Fibroblast of peridontal ligament (primary cell): Measurements from ENCODE around the gene OR10T2.
"Not testable (repeated sequence)": the region's sequence is repeated elsewhere in the genome, so short reads cannot be mapped to it uniquely, and the experiment has no call there.

Experiments
- DNase-seq: peaks from one replicate; pipeline ENCODE4 v3.0.0-alpha.2; 2010; ENCODE audit errors: extremely low read depth

The OR10T2 gene, protein sequence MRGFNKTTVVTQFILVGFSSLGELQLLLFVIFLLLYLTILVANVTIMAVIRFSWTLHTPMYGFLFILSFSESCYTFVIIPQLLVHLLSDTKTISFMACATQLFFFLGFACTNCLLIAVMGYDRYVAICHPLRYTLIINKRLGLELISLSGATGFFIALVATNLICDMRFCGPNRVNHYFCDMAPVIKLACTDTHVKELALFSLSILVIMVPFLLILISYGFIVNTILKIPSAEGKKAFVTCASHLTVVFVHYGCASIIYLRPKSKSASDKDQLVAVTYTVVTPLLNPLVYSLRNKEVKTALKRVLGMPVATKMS

DNA sequence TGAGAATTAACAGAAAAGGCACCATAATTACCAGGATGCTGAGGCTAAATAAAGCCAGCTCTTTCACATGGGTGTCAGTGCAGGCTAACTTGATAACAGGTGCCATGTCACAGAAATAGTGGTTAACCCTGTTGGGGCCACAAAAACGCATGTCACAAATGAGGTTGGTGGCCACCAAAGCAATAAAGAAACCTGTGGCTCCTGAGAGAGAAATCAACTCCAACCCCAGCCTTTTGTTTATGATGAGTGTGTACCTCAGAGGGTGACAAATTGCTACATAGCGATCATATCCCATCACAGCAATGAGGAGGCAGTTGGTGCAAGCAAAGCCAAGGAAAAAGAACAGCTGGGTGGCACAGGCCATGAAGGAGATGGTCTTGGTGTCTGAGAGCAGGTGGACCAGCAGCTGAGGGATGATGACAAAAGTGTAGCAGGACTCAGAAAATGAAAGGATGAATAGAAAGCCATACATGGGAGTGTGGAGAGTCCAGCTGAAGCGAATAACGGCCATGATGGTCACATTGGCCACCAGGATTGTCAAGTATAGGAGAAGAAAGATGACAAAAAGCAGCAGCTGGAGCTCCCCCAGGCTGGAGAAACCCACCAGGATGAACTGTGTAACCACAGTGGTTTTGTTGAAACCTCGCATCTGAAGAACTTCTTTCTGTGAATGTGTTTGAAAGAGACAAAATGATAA, at the start of gene OR10T2:
TSS of gene OR10T2 (minus strand) at position 649 of the 697 bp plus-strand sequence. CDS start at position 649, 0 bp downstream.
- no peak for DNase-seq

DNA sequence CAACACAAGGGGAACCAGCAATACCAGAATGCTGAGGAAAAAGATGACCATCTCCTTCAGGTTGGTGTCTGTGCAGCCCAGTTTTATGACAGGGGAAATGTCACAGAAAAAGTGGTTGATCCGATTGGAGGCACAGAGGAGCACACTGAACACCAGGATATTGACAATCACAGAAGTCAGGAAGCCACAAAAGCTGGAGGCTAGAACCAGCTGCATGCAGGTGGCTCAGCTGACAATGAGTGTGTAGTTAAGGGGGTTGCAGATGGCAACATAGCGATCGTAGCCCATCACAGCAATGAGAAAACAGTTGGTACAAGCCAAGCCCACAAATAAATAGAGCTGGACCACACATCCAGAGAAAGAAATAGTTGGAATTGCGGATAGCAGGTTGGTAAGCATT, 46.1 kb upstream of the OR10T2 start:
- DNase-seq = no peak

DNA sequence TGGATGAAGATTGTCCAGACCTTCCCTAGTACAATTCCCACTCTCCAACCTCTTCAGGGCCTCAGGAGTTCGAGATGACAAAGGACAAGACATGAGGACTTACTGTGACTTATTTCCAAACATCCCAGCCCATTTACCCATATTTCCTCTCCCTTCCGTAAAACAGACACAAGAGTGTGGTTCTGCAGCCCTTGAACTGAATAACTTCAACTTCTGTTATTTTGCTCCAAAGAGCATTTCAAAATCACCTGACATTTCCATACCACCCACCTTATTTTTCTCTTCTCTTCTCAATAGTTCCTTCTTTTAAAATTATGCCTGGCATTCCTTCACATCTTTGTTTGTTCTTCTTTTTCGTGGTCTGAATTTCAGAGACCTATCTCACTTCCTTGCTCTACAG, 35.5 kb upstream of the OR10T2 start:
- no peak for DNase-seq

DNA sequence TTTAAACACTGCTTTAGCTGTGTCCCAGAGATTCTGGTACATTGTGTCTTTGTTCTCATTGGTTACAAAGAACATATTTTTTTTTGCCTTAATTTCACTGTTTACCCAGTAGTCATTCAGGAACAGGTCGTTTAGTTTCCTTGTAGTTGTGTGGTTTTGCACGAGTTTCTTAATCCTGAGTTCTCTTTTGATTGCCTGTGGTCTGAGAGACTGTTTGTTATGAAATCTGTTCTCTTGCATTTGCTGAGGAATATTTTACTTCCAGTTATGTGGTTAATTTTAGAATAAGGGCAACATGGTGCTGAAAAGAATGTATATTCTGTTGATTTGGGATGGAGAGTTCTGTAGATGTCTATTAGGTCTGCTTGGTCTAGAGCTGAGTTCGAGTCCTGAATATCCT, 30.9 kb upstream of the OR10T2 start:
- not testable (repeated sequence) for DNase-seq

DNA sequence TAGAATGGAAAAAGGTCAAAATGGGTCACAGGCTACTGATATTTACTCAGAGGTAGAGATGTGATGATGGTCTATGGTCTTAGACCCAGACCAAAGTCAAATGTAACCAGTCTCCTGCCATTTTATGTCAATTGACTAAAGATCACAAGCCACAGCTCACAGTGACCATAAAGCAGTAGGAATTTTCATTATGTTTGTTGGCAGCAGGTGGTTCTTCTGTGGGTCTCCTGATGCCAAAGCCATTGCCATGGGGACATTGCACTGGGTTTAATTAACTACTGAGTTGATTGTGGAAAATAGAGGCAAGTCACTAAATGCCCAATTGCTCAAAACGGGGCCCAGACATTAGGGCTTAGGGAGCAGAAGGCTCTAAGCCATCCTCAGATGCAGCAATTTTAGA, 26.9 kb upstream of the OR10T2 start, which contains the start of gene OR10K2:
TSS of gene OR10K2 (minus strand) at position 101 of the 400 bp plus-strand sequence. CDS start 5,371 bp downstream, outside the sequence.
- DNase-seq = no peak

DNA sequence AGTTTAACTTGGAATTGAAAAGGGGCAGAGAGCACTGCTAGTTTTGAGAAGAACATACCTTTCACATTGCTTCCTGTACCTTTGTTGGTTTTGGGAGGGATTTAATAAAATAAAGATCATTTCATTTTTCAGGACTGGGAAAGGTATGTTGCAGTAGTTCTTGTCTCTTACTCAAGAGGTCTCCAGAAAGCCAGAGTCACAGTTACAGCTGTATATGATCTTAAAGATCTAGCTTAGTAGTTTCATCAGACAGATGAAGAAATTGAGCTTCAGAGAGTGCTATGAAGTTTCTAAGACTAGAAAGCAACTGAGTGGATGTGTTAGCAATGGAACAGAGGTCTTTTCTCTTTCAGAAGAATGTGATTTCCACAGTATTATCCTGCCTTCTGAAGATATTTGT, 25.8 kb upstream of the OR10T2 start:
- DNase-seq = no peak

DNA sequence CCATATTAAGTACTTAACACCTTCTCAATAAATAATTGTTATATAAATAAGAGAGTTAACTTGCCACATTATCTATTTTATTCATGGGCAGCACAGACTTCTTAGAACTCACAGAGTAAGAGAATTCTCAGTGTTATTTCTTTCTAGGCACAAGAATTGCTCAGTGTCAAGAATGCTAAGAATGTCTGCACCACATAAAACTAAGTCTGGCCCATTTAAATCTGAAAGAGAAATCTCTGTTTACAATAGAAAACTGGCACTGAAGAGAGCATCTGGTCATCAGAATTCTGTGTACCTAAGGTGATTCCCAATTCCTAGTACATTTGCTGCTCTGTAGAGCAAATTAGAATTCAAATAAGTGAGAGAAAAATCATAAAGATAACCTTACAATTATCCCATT, 22.9 kb upstream of the OR10T2 start:
- DNase-seq = no peak

DNA sequence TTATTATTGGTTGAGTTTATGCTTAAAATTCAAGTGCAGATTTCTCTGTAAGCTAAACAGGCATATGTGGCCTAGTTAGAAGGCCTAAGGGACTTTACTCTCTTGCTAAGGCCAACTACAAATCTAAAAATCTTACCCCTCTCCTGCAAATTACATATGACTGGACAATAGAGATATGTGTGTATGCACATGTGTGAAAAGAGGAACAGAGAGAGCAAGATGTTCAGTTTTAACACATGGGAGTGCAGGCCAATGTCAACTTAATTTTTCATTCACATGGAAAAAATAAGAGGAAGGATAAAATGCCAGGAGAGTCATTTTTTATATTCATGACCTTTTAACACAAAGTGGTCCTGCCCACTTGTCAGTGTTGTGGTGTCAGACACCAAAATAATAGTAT, 18.3 kb upstream of the OR10T2 start:
- no peak for DNase-seq

DNA sequence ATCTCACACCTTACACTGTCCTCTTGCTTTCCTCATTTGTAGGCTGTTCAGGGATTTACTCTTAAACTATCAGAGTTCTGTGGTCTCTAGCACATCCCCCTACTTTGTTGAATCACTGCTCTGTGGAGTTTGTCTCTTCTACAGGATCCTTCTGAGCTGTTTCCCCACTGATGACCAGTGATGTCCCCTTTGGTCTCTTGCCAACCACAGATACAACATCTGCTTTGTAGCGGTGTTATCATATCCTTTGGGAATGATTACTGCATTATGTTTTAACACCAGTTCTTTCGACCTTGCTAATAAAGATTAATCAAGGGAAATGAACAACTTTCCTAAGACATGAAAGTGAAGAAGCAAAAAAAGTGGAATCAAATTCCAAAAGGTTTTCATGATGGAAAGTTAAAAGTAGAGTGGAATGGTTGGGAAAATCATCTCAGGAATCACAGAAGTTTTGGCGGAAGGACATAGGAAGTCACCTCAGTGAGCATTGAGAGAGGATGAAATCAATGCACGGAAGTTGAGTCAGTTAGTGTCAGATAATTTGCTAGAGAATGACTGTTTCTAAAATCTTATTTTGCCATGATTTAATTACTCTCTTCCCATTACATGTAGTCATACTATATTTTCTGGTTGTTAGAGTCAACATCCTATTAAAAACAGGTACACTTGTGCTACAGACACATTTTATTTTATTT, 15.5 kb upstream of the OR10T2 start:
- no peak for DNase-seq

DNA sequence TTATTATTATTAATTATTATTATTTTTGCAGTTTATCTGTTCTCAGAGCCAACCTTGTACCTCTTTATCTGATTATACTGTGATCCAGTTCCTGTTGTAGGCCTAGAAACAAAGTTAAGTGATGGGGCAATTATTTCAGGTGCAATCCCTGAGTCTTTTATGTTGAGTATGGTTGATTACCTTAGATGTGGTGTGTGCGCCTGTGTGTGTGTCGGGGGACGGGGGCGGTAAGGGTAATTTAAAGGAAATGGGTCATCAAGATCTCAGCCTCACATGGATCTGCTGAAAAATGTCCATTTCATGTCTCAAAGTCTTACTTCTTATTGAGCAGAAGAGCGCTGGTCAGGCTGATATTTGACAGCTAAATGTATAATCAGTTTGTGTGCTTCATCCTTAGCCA, 7.8 kb upstream of the OR10T2 start:
- DNase-seq = no peak

DNA sequence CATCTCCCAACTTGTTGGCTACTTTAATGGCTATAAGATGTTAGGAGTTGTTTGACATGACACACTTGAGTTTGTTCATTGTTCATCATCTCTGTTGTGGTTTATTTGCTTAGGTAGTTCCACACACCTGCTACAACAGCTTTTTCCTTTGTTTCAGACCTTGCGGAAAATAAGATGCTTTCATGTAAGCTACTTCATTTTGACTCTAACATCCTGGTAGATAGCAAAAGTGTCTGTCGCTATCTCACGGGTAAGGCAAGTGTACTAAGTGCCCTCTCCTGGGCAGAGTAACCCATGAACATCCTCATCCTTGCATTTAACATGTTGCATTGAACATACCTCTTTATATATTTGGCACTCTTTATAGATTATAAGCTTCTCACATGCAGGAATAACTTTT, 1.6 kb upstream of the OR10T2 start:
- no peak for DNase-seq

DNA sequence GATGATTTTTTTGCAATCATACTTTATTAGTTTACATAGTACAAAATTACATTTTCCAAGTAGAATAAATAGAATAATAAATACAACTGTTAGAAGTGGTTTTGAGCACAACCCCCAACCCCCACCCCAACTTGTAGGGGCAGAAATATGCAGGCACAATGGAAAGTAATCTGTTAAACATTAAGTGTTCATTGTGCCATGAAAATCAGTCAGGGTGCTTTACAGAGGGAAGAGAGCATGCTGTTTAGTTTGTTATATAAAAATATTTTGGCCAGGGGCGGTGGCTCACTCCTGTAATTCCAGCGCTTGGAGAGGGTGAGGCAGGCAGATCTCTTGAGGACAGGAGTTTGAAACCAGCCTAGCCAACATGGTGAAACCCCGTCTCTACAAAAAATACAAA, 2.6 kb downstream of the OR10T2 start:
- no peak for DNase-seq

DNA sequence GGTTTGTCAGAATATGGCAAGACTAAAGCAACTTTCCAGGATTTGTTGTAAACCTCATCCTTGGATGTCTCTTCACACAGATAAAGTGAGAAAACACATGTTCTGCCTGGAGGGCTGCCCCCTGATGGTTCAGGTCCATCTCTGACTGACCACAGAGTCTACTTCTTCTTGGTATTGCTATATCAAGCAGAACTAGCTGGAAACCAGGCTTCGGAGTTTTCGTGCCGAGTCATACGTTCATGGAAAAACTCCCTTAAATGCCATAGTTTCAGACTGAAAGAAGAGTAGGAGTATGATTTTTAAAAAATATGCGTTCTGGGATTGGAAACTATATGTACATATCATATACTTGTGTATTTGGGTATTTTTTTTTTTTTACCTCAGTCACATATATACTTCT, 5.8 kb downstream of the OR10T2 start:
- no peak for DNase-seq

DNA sequence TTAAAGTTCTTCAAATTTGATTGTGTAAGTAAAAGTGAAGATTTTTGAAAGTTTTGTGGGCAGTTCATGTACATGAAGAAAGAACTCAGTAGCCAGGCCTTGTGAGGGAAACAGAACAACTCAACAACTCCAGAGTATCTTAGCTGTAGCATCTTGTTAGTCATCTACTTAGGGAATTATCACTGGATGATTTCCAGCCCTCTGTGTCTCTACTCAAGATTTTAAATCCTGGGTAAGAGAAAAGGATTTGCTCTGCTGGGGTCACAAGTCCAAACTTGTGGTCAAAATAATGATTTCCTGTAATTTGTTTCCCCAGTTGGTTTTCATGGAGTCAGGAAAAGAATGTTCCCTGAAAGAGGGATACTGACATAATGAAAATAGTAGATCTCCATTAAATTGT, 8.2 kb downstream of the OR10T2 start:
- DNase-seq = no peak

DNA sequence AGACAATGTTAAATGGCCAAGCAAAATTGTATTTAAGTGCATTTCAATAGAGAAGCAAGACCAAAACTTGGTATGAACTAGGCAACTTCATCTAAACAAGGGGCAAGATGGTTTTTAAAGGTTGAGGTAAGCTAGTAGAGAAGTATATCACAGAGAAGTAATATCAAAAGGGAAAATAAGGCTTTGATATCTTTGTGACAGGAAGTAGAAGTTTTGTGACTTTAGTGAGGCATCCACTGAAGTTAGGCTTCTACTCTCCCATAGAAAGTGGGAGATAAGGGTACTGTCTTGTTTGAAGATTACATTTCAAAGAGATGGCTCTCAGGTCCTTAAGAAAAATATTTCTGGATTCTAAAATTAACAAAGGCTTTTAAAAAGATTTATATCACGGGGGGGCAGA, 8.9 kb downstream of the OR10T2 start:
- no peak for DNase-seq

DNA sequence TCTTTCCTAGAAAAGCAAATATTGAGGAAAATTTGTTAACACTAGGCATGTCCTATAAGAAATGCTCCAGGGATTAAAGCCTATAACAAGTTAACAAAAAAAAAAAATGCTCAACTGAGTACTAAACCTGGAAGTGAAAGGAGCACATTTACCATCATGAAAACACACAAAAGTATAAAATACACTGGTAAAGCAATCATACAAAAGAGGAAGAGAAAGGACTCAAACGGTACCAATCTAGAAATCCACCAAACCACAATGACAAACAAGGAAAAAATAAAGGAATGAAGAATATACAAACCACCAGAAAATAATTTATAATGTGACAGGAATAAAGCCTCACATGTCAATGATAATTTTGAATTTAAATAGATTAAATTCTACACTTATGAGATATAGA, 24.4 kb downstream of the OR10T2 start:
- DNase-seq = no peak

DNA sequence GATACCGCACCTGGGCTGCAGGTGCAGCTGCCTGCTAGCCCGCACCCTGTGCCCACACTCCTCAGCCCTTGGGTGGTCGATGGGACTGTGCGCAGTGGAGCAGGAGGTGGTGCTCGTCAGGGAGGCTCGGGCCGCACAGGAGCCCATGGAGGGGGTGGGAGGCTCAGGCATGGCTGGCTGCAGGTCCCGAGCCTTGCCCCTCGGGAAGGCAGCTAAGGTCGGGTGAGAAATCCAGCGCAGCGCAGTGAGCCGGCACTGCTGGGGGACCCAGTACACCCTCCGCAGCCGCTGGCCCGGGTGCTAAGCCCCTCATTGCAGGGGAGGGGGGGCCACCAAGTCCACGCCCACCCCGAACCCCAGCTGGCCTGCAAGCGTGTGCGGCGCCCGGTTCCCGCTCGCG, 25.2 kb downstream of the OR10T2 start:
- not testable (repeated sequence) for DNase-seq

DNA sequence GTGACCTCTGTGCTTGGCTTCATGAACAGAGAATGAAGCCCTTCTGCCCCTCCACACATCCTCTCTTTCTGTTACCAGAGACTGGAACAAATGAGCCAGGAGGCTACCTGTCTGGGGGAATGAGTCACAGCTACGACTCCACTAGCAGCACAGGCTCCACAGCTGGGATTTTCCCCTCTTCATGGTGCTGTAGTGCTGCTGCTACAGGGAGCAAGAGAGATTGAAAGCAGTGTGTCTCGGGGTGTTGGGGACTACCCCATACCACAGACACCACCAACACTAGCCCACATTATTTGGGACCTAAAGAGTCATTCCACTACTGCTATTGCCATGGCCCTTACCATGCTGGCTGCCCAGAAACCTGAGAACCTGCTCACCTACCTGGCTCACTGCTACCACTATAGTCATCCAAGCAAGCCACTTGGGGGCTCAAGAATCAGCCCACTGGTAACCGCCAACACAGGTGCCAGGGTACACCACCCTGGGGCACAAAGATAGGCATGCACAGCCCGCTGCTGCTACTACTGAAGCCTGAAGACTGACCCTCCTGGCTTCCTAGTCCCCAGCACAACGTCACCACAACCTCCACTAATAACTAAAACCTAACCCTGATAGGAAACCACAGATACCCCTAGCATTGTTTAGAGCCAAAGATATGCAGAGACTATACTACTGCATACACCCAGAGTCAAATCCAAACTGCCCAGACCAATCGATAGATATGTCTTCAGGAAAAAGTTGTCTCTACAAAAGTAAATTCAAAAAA, 27.9 kb downstream of the OR10T2 start:
- DNase-seq = no peak

DNA sequence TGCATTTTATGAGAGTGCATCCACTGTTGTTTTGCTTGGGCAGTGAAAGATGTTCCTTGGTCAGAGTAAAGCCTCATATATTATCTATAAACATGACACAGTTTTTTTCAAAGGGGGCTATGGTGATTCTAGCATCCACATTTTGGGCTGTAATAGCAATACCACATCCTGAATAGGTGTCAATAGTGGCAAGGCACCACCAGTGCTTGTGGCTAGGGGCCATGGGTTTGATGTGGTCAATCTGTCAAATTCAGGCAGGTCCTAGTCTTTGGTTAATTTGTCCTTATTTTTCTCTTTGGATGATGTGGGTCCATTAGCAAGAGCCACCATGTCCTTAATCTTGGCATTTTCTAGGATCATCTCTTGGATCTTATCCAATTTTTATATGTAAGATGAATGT, 32.5 kb downstream of the OR10T2 start:
- DNase-seq = no peak

DNA sequence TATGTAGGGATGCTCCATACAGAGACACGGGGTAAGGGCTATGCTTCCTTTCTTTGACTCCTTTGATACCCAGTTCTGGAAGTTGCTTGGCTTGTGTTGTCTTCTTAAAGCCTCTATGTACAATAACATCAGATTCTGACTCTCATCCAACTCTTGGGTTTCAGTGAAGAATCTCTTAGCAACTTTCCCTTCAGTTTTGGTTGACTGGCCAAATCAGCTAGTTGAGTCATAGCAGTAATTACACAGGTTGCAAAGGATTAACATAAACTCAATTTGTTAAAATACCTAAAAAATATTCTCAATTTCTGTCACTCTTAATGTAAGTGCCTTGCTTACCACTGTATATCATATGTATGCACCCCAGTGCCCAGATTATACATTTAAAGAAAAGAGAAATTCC, 36.3 kb downstream of the OR10T2 start:
- no peak for DNase-seq

DNA sequence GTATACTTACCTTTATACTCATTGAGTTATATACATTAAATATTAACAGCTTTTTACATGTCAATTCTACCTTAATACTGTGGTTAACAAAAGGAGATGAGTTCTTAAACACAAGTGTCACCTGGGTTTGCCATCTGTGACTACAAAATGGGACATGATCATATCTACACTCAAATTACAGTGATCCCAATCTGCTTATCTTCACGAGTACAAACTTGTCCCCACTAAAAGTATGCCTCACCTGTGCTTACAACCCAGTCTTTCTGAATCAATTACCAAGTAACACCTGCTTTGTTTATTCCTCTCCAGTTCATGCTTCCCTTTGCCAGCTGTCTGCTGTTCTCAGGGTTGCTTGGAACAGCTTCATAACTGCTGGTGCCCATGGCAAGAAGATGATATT, 36.8 kb downstream of the OR10T2 start:
- no peak for DNase-seq

DNA sequence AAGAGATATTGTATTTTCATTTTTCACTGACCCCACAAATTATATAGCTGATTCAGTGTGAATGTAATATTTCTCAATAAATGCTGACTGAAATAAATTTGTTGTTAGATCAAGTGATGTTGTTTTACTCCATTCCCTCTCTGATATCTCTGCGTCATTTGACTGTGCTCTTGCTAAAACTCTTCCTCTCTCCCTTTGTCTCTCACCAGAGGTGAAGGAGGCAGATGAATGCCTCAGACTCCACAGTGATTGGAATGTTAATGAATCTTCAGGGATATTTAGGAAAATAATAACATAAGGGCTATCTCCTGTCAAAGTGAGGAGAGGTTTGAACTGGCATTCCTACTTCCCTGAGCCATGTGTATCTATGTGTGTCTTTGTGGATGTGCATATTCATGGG, 41.8 kb downstream of the OR10T2 start:
- no peak for DNase-seq
